GM12872 (cell line): Measurements from ENCODE around the gene CXADR.

Source experiments
- CTCF ChIP-seq: IDR thresholded peaks from 3 replicates; pipeline ENCODE4 v1.5.1; 2011; ENCODE audit warnings: low read depth, mild to moderate bottlenecking, low read length, moderate library complexity; ENCODE audit not compliant: insufficient read depth

Gene CXADR

DNA sequence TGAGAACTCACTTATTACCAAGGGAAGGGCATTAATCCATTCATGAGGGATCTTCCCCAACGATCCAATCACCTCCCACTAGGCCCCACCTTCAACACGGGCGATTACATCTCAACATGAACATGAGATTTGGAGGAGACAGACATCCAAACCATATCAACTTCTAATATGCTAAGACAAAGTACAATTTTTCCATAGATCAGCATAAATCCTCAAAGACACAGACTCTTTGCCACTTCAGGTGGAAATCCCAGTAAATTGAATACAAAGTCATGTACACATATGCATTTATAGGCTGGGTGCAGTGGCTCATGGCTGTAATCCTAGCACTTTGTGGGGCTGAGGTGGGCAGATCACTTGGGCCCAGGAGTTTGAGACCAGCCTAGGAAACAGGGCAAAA lies 18.8 kb upstream of the CXADR start:
- TF ChIP-seq CTCF = no peak

DNA sequence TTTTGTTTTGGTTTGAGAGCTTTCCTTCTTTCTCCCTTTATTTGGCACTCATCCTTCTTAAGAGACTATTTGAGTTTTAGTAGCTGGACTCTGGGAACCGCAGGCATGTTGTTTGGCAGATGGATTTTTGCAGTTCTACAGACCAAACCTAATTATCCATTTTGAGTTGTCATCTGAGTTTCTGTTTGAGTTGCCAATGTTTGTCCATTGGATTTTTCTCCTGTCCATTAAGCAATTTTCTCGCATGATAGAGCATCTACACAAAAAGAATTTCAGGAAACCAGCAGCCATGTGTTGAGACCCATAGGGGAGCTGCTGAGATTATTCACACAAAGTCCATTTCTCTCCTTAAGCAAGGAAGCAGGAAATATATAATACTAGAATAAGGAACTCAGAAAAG lies 17.2 kb upstream of the CXADR start:
- no peak for TF ChIP-seq CTCF

- TF ChIP-seq CTCF = no peak
Measured at GRCh38 chr21:17497316-17497715, 15.5 kb upstream of the CXADR start.

DNA sequence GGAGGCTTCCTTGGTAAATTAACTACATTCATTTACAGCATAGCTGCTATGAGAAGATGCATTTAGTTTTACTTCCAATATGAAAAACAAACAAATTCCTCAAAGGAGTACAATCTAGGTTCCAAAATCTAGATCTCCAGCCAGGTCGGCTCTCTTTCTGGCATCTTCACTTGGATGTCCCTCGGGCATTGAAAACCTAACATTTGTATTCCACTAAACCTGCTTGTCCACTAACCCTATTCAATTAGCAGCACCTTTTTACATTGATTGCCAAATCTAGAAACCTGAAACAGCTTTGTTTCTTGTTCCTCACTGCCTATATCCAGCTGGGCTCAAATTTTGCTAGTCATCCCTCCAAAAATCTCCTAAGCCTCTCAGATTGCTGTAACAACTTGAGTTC lies 14.3 kb upstream of the CXADR start:
- TF ChIP-seq CTCF = no peak

GRCh38 chr21:17501107-17502006 lies 11.5 kb upstream of the CXADR start:
- TF ChIP-seq CTCF = no peak

GRCh38 chr21:17506951-17507350 lies 5.9 kb upstream of the CXADR start:
- no peak for TF ChIP-seq CTCF

DNA sequence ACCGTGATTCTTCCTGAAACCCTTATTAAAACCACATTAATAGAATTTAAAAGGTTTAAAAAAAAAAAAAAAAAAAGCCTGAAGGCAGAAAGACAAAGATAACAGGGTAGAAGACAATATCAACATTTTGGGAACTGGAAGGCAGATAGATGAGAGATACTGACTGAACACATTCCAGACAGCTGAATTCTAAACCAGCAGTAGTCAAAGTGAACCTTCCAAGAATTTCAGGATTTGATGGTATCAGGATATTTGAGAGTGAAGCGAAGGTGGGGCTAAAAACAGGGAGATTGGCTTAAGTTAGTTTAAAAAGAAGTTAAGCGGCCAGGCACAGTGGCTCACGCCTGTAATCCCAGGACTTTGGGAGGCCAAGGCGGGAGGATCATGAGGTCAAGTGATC lies 5.3 kb upstream of the CXADR start:
- no peak for TF ChIP-seq CTCF
